Left cardiac atrium (tissue), 4 donors: ENCODE results near the gene TMEM178B. TPM values are rescaled to one million over a fixed set of nuclear protein-coding genes. Genes with fewer than 3 reads are reported as not detected.
"Not testable (repeated sequence)": the region's sequence is repeated elsewhere in the genome, so short reads cannot be mapped to it uniquely, and the experiment has no call there.

ENCODE experiments used
- ATAC-seq, 2 donors: fragments of 200-7000 bp; cut with Tn5 transposase; one replicate each; pipeline ENCODE4 v1.9.1; 2020; ENCODE audit warnings: mild to moderate bottlenecking in 2 of 2, moderate library complexity in 2 of 2
- DNase-seq: peaks from one replicate; pipeline ENCODE4 v3.0.0-alpha.2; 2020
- intact Hi-C, 2 donors: fragments of 100-400 bp; cut with DNase I; formaldehyde crosslinking; loops; one replicate each; pipeline versions ENCODE4 v1.14.1 to v1.15.1; 2022 to 2023
- long read RNA-seq: library from polyadenylated mRNA; unstranded; transcript quantifications from one replicate; pipeline ENCODE4 v2.0.0, GENCODE V29; 2021
- total RNA-seq, 2 donors: library from RNA; stranded (reverse); fragmentation: NEBNext Ultra II Directional; extraction: Animal tissue kit (Norgen Biotek cat#: 25700); gene quantifications; one replicate each; pipeline ENCODE4 v1.2.1, GENCODE V29; 2021
- donor health status: DM: no; HTN: yes; CAD: no.
- donor health status: DM: no; HTN: yes; CAD: no; lungs with severe emphysema.
- donor health status: DM: yes; HTN: yes; CAD: no.
- donor health status: Dilated cardiomyopathy.

Gene TMEM178B
- 10 to 100 TPM; 24.4 to 29.9 TPM for total RNA-seq
- long read RNA-seq, partial matches to known transcripts, result 0 of 29 reads
- long read RNA-seq, other reads (novel, unspliced or antisense), result 29 of 29 reads

GRCh38 chr7:141073641-141074161, at the start of gene TMEM178B:
Gene TMEM178B (plus strand): TSS chr7:141074064.
- ATAC-seq (peak in 1 of 2 donors; percentile 19), DNase-seq (no peak)
- intact Hi-C loops, result loop anchor here in 1 of 2 donors (10.0 kb wide), 1 partner anchor 141 kb away; no protein-coding TSS in a partner anchor

GRCh38 chr7:141024668-141025067, 49.2 kb upstream of the TMEM178B start:
- DNase-seq, result no peak
- no peak for ATAC-seq
- intact Hi-C loops, result no loop called here

GRCh38 chr7:141027043-141027442, 46.8 kb upstream of the TMEM178B start:
- intact Hi-C loops, result no loop called here
- no peak for DNase-seq

GRCh38 chr7:141028767-141029166, 45.1 kb upstream of the TMEM178B start:
- DNase-seq, result no peak
- intact Hi-C loops, result no loop called here
- no peak for ATAC-seq

More at GRCh38 chr7:141027043-141027442, 46.8 kb upstream of the TMEM178B start:
- ATAC-seq, result no peak

GRCh38 chr7:141032539-141033323, 41.1 kb upstream of the TMEM178B start:
- ATAC-seq, intact Hi-C loops, DNase-seq: not testable (repeated sequence)

- ATAC-seq, DNase-seq, intact Hi-C loops: not testable (repeated sequence)
These were observed 35.8 kb upstream of the TMEM178B start for GRCh38 chr7:141038100-141038499.

GRCh38 chr7:141039376-141039775, 34.5 kb upstream of the TMEM178B start:
- no peak for DNase-seq
- intact Hi-C loops, result no loop called here
- no peak for ATAC-seq

- ATAC-seq, result peak in 1 of 2 donors; percentile 54
- intact Hi-C loops, result no loop called here
These were observed 31.4 kb upstream of the TMEM178B start for GRCh38 chr7:141042222-141043193.

GRCh38 chr7:141043616-141044015, 30.2 kb upstream of the TMEM178B start:
- ATAC-seq (no peak), DNase-seq (no peak)
- intact Hi-C loops, result no loop called here

More at GRCh38 chr7:141042222-141043193, 31.4 kb upstream of the TMEM178B start:
- DNase-seq, result no peak

GRCh38 chr7:141045126-141045841, 28.6 kb upstream of the TMEM178B start:
- intact Hi-C loops, result no loop called here
- ATAC-seq (peak in 1 of 2 donors; percentile 40), DNase-seq (no peak)

- no peak for DNase-seq
- intact Hi-C loops, result no loop called here
- peak; percentile 50 to 76 for ATAC-seq
These were observed 27.8 kb upstream of the TMEM178B start for GRCh38 chr7:141045842-141046620.

- ATAC-seq, result no peak
- intact Hi-C loops, result no loop called here
- no peak for DNase-seq
These were observed 20.2 kb upstream of the TMEM178B start for GRCh38 chr7:141053626-141054025.

- intact Hi-C loops, result no loop called here
- ATAC-seq, result no peak
- DNase-seq, result no peak
These were observed 18.7 kb upstream of the TMEM178B start for GRCh38 chr7:141055146-141055545.

GRCh38 chr7:141057788-141058187, 16.1 kb upstream of the TMEM178B start:
- intact Hi-C loops, result no loop called here
- DNase-seq (no peak), ATAC-seq (no peak)

GRCh38 chr7:141067856-141068255, 6.0 kb upstream of the TMEM178B start:
- ATAC-seq, intact Hi-C loops: not testable (repeated sequence)

GRCh38 chr7:141071260-141071854, 2.5 kb upstream of the TMEM178B start:
- DNase-seq (peak; percentile 45), ATAC-seq (peak in 1 of 2 donors; percentile 20)
- intact Hi-C loops, result loop anchor here in 1 of 2 donors (10.0 kb wide), 1 partner anchor 143 kb away; no protein-coding TSS in a partner anchor

More at GRCh38 chr7:141067856-141068255, 6.0 kb upstream of the TMEM178B start:
- DNase-seq, result not testable (repeated sequence)

- intact Hi-C loops, result loop anchor here in 1 of 2 donors (10.0 kb wide), 1 partner anchor 143 kb away; no protein-coding TSS in a partner anchor
- ATAC-seq (no peak), DNase-seq (no peak)
These were observed 1.9 kb upstream of the TMEM178B start for GRCh38 chr7:141071855-141072547.
